GM12892 (cell line): ENCODE results near the gene PRSS56.

Source experiments
- DNase-seq: peaks from one replicate; pipeline ENCODE4 v3.0.0; 2011; ENCODE audit not compliant: insufficient read length
- FAIRE-seq: peaks from 2 replicates; lab custom pipeline; 2011; peaks lifted over from hg19 to GRCh38; lab: Jason Lieb, UNC
- POLR2A ChIP-seq: IDR thresholded peaks from 2 replicates; pipeline ENCODE4 v1.6.1; 2011; ENCODE audit warnings: low read depth, low read length, control low read depth
- POLR2AphosphoS5 ChIP-seq: IDR thresholded peaks from 2 replicates; pipeline ENCODE4 v1.6.1; 2011; ENCODE audit warnings: low read depth, low read length, control low read depth
- TAF1 ChIP-seq: IDR thresholded peaks from 2 replicates; pipeline ENCODE4 v1.6.1; 2011; ENCODE audit warnings: low read depth, mild to moderate bottlenecking, control low read depth, low read length, borderline replicate concordance

The PRSS56 gene

GRCh38 chr2:232488097-232488711 lies 32.0 kb upstream of the PRSS56 start:
- no peak for DNase-seq
- TF ChIP-seq POLR2AphosphoS5, result no peak
- no peak for TF ChIP-seq POLR2A
- TF ChIP-seq TAF1, result no peak
- no peak for FAIRE-seq

- no peak for DNase-seq
- TF ChIP-seq POLR2AphosphoS5 (no peak), TAF1 (no peak), POLR2A (no peak)
- FAIRE-seq, result no peak
These were observed 31.4 kb upstream of the PRSS56 start for GRCh38 chr2:232488721-232489300.

DNA sequence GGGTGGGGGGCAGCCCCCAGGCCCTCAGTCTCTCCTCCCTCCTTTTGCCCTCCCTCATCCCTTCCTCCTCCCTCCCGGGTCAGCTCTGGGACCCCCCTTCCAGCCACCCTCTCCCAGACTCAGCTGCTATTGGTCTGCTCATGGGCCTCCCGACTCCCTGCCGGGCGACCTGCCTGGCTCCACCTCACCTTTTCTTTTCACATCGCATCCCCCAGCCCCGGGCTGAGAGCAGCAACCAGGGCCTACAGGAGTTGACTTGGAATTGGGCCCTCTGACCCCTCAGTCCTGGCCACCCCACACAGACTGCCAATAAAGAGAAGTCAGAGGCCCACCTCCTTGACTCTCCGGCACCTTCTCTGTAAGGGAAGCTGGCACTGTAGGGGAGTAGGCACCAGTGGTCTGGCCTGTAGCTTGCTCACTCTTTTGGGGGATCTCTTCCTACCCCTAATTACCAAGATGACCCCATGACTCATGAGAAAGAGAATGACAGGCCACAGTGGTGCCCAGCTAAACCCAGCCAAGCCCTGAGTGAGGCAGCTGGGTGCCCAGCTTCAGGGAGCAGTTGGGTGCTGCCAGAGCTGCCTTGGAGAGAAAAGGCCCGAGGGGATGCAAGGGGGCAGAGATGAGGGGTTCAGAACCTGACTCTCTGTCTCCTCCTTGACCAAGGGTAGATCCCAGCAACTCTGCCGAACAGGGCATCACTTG lies 30.5 kb upstream of the PRSS56 start:
- TF ChIP-seq POLR2AphosphoS5 (no peak), POLR2A (no peak), TAF1 (no peak)
- no peak for FAIRE-seq
- DNase-seq, result no peak

DNA sequence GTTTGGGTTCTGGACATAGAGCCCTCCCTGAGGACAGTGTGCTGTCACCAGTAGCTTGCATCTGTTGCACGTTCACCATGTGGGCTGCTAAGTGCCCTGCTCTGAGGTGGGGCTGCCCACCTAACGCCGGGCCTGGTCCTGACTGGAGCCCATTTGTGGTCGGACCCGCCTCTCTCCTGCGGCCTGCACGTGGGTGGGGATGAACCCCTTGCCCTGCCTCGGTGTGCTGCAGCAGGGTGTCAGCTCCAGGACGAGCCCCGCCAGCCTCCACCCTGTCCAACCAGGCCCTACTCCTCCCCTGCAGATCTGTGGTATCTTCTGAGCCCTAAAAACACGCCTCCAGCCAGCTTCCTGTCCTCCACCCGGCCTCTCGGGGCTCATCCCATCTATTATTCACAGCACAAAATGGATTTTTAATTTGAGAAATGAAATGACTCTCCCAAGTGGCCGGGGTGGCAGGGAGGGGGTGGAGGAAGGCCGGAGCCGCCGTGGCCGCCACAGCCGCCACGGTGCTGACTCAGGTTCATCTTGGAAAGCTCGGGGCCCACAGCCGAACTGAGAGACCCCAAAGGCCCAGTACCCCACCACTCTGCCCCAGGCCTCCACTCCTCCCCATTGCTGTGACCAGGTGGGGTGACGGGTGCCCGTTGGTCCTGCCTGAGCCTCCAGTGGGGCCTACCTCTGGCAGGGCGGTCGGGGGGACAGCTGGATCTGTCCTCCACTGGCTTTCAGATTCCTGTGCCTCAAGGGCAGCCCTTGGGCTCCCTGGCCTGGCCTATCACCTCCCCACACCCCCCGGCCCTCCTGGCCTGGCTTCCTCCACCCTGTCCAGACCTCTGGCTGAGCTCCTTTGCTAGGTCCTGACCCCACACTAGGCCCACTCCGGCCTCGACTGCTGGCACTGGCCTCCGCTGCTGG lies 29.7 kb upstream of the PRSS56 start:
- FAIRE-seq (no peak), DNase-seq (no peak)
- TF ChIP-seq POLR2AphosphoS5, result no peak
- TF ChIP-seq POLR2A, result no peak
- no peak for TF ChIP-seq TAF1

- no peak for TF ChIP-seq POLR2A
- no peak for TF ChIP-seq POLR2AphosphoS5
- FAIRE-seq, result no peak
These were observed 28.9 kb upstream of the PRSS56 start for GRCh38 chr2:232491139-232491780.

DNA sequence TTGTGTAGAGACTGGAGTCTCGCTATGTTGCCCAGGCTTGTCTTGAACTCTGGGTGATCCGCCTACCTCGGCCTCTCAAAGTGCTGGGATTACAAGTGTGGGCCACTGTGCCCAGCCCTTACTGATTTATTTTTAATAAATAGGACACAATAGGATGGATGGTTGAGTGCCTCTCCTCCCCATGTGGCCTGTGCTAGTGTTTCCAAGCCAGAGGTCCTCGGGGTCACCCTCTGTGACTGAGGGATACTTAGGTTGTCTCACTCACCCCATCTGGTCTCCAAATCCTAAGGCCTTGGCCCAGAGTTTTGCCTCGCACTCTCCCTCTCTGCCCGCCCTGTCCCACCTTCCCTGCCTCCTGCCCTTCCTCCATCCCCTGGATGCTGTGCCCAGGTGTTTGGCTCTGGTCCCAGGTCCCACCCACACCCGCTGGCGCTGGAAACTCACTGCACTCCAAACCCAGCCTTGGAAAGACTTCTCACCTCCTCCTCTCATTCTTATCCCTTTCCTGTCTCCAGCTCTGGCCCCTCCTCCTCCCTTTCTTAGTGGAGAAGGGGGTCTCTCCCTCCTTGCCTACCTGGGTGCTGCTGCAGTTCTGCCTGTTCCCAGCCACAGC lies 27.8 kb upstream of the PRSS56 start:
- no peak for FAIRE-seq
- DNase-seq, result no peak
- TF ChIP-seq POLR2AphosphoS5 (no peak), TAF1 (no peak), POLR2A (no peak)

More at GRCh38 chr2:232491139-232491780, 28.9 kb upstream of the PRSS56 start:
- no peak for DNase-seq

DNA sequence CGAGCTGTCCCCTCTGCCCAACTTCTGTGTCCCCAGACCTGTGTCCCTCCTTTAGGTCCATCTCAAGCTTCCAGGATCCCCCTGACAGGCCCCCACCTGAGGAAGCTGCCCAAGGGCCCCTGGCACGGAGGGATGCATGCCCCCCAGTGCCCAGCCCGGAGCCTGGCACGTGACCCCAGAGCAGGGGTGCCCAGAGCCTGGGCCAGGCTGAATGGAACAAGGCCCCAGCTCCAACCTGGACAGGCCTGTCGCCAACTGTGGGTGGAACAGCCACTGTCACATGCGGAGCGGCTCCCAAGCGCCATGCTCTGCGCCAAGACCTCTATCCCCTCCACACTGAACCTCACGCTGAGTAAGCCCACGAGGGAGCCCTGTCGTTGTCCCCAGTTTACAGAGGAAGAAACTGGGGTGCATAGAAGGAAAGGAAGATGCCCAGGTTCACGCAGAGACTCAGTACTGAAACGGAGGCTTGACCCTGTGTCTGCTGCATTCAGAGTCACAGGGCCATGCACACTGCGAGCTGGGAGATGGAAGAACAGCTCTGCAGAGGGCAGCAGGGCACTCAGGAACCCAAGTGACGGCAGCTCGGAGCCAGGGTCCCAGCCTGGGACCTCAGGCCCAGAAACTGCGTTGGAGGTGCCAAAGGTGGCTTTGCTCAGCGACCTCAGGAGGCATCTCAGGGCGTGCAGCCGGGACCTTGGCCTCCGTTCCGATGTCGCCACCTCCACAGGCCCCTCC lies 27.1 kb upstream of the PRSS56 start:
- no peak for TF ChIP-seq TAF1
- no peak for TF ChIP-seq POLR2A
- TF ChIP-seq POLR2AphosphoS5, result no peak
- FAIRE-seq (no peak), DNase-seq (no peak)

DNA sequence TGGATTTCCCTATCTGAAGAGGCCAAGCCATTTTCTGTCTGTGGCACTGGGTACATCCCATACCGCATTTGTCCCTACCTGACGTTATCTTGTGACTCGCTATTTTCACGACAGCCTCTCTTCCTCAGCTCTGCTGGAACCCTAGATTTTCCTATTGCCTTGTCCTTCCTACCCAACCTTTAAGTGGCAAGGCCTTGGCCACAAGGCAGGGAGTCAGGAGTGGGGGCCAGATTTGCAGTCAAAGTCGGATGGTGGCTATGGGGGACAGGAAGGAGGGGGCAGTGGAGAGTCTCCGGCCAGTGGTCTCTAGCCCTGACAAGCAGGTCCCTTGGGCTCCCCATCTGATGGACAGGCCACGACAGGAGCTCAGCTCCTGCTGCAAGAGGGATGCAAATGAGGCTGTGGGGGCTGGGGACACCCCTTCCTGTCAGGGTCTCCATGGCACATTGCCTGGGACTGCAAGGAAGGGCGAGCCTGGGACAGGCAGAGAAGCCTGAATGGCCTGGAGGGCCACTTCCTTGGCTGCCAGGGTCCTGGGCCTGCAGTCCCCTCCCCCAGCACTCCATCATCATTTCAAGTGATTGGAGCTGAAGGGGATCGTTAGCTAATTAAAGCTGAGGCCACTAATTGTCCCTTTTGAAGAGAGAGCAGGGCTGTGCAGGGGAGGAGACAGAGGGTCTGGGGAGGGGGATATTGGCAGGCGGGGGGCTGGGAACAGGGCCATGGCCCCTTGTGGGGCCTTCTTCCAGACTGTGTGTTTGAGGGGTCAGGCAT lies 26.3 kb upstream of the PRSS56 start:
- TF ChIP-seq POLR2AphosphoS5, result no peak
- TF ChIP-seq TAF1, result no peak
- no peak for TF ChIP-seq POLR2A
- FAIRE-seq (no peak), DNase-seq (no peak)

GRCh38 chr2:232494542-232494941 lies 25.6 kb upstream of the PRSS56 start:
- no peak for DNase-seq
- TF ChIP-seq TAF1 (no peak), POLR2AphosphoS5 (no peak), POLR2A (no peak)
- FAIRE-seq, result no peak
